OCI-LY1 (cell line): Measurements from ENCODE around the gene FBXW8.

Experiments used
- H2AFZ ChIP-seq: fragments of 200-600 bp; sonication (generic), shearing (Covaris generic); 2 replicates; pipeline ENCODE4 v1.6.0; 2014; ENCODE audit warnings: antibody characterized with exemption, mild to moderate bottlenecking, low read length
- H3F3A ChIP-seq: fragments of 200-600 bp; sonication (generic), shearing (Covaris generic); 2 replicates; pipeline ENCODE4 v1.6.0; 2014; ENCODE audit warnings: mild to moderate bottlenecking, antibody characterized with exemption, low read length, moderate library complexity; ENCODE audit not compliant: insufficient read depth
- H3K27ac ChIP-seq: fragments of 200-600 bp; sonication (generic); 2 replicates; pipeline ENCODE4 v1.5.1; 2014; ENCODE audit warnings: low read length, mixed run types, mild to moderate bottlenecking, low read depth; ENCODE audit not compliant: poor library complexity, severe bottlenecking
- H3K27me3 ChIP-seq: fragments of 200-600 bp; sonication (generic); 2 replicates; pipeline ENCODE4 v1.6.0; 2014; ENCODE audit warnings: antibody characterized with exemption, mild to moderate bottlenecking, low read length, moderate library complexity; ENCODE audit not compliant: insufficient read depth
- H3K36me3 ChIP-seq: fragments of 200-600 bp; sonication (generic); 2 replicates; pipeline ENCODE4 v1.6.1; 2014; ENCODE audit warnings: mild to moderate bottlenecking, antibody characterized with exemption, low read length, moderate library complexity, mixed read lengths; ENCODE audit not compliant: insufficient read depth
- H3K4me1 ChIP-seq: fragments of 200-600 bp; sonication (generic); 2 replicates; pipeline ENCODE4 v1.5.1; 2014; ENCODE audit warnings: mild to moderate bottlenecking, low read length, moderate library complexity; ENCODE audit not compliant: insufficient read depth, severe bottlenecking
- H3K4me2 ChIP-seq: fragments of 200-600 bp; sonication (generic), shearing (Covaris generic); 2 replicates; pipeline ENCODE4 v1.6.1; 2014; ENCODE audit warnings: low read length
- H3K4me3 ChIP-seq: fragments of 200-600 bp; sonication (generic); 2 replicates; pipeline ENCODE4 v1.5.1; 2014; ENCODE audit warnings: low read length, low read depth, mild to moderate bottlenecking, mixed read lengths; ENCODE audit not compliant: poor library complexity, severe bottlenecking
- H3K79me2 ChIP-seq: fragments of 200-600 bp; shearing (Covaris generic); 2 replicates; pipeline ENCODE4 v1.6.1; 2016; ENCODE audit warnings: mixed run types, low read length, mixed read lengths; ENCODE audit not compliant: insufficient read depth
- H3K9ac ChIP-seq: fragments of 200-600 bp; sonication (generic), shearing (Covaris generic); 2 replicates; pipeline ENCODE4 v1.6.1; 2014; ENCODE audit warnings: mild to moderate bottlenecking, low read length, mixed read lengths
- H3K9me2 ChIP-seq: fragments of 200-600 bp; sonication (generic), shearing (Covaris generic); 2 replicates; pipeline ENCODE4 v1.6.1; 2014; ENCODE audit warnings: low read depth, mild to moderate bottlenecking, low read length, mixed read lengths
- H3K9me3 ChIP-seq: fragments of 200-600 bp; shearing (Covaris generic); 2 replicates; pipeline ENCODE4 v1.6.1; 2014; ENCODE audit warnings: low read length, mixed read lengths
- H4K20me1 ChIP-seq: fragments of 200-600 bp; sonication (generic), shearing (Covaris generic); 2 replicates; pipeline ENCODE4 v1.6.0; 2016; ENCODE audit warnings: mild to moderate bottlenecking, low read length; ENCODE audit not compliant: insufficient read depth
- CTCF ChIP-seq: fragments of 200-600 bp; sonication (generic), shearing (Covaris generic); IDR thresholded peaks from 2 replicates; pipeline ENCODE4 v1.5.1; 2017; ENCODE audit warnings: mild to moderate bottlenecking, antibody characterized with exemption, low read length, moderate library complexity, mixed read lengths
- EZH2 ChIP-seq: fragments of 200-600 bp; sonication (generic), shearing (Covaris generic); IDR thresholded peaks from 2 replicates; pipeline ENCODE4 v1.8.0; 2017; ENCODE audit warnings: borderline replicate concordance, mixed run types, mild to moderate bottlenecking, antibody characterized with exemption, low read length, moderate library complexity, mixed read lengths

The FBXW8 gene

GRCh38 chr12:117039891-117040309 lies 129.2 kb downstream of the FBXW8 start:
- H3K4me1 ChIP-seq, result no peaks in the 10 kb centered on the region
- H3F3A ChIP-seq, result no peaks in the 10 kb centered on the region
- H3K9me2 ChIP-seq, result no peaks in the 10 kb centered on the region
- no peak for TF ChIP-seq CTCF
- H3K27me3 ChIP-seq, result peaks cover 7% of the 10 kb centered on the region; the same call in 1 of the 2 replicates
- no peaks in the 10 kb centered on the region for H3K36me3 ChIP-seq
- no peak overlapping the region for H3K4me2 ChIP-seq
- no peak overlapping the region for H3K27ac ChIP-seq
- no peak overlapping the region for H3K4me3 ChIP-seq
- no peak overlapping the region for H2AFZ ChIP-seq
- no peaks in the 10 kb centered on the region for H4K20me1 ChIP-seq
- H3K9ac ChIP-seq, result no peak overlapping the region
- H3K9me3 ChIP-seq, result no peaks in the 10 kb centered on the region
- no peaks in the 10 kb centered on the region for H3K79me2 ChIP-seq

- Histone ChIP-seq H3K4me3 (no peak overlapping the region), H3K9me3 (no peaks in the 10 kb centered on the region), H3K27me3 (peaks cover 4% of the 10 kb centered on the region; the same call in 1 of the 2 replicates), H3K79me2 (no peaks in the 10 kb centered on the region), H4K20me1 (no peaks in the 10 kb centered on the region), H3K4me2 (no peak overlapping the region), H3F3A (no peaks in the 10 kb centered on the region), H3K9ac (no peak overlapping the region), H3K9me2 (no peaks in the 10 kb centered on the region), H3K36me3 (no peaks in the 10 kb centered on the region), H3K4me1 (no peaks in the 10 kb centered on the region), H2AFZ (no peak overlapping the region), H3K27ac (no peak overlapping the region)
- TF ChIP-seq CTCF, result no peak
- no peak for TF ChIP-seq EZH2
Measured at GRCh38 chr12:117040496-117040895, 129.7 kb downstream of the FBXW8 start.

GRCh38 chr12:117041798-117042170 lies 131.0 kb downstream of the FBXW8 start:
- TF ChIP-seq EZH2, result no peak
- TF ChIP-seq CTCF, result no peak
- no peak overlapping the region for H2AFZ ChIP-seq
- no peak overlapping the region for H3K4me2 ChIP-seq
- H3F3A ChIP-seq, result no peaks in the 10 kb centered on the region
- H3K27me3 ChIP-seq, result peaks cover 4% of the 10 kb centered on the region; the same call in 1 of the 2 replicates
- H4K20me1 ChIP-seq, result no peaks in the 10 kb centered on the region
- no peak overlapping the region for H3K27ac ChIP-seq
- no peaks in the 10 kb centered on the region for H3K4me1 ChIP-seq
- H3K9me3 ChIP-seq, result no peaks in the 10 kb centered on the region
- H3K9ac ChIP-seq, result no peak overlapping the region
- no peaks in the 10 kb centered on the region for H3K79me2 ChIP-seq
- H3K36me3 ChIP-seq, result no peaks in the 10 kb centered on the region
- no peak overlapping the region for H3K4me3 ChIP-seq
- no peaks in the 10 kb centered on the region for H3K9me2 ChIP-seq
